Right kidney (tissue), 9 donors: ENCODE data around the gene FIBIN.
"Not testable (repeated sequence)": the region's sequence is repeated elsewhere in the genome, so short reads cannot be mapped to it uniquely, and the experiment has no call there.

Experiments
- DNase-seq: peaks from one replicate; pipeline ENCODE4 v3.0.0-alpha.2; 2016
- long read RNA-seq, 8 donors: transcript quantifications; one replicate each; lab custom pipeline, GENCODE V29; 2026

FIBIN gene
- long read RNA-seq, donor 1, transcript FIBIN-201 (1 exons, 1,938 nt) = major isoform, 16 of 16 reads
- long read RNA-seq, donor 1, partial matches to known transcripts = 0 of 16 reads
- long read RNA-seq, donor 1, other reads (novel, unspliced or antisense) = 0 of 16 reads
- long read RNA-seq, donor 2, transcript FIBIN-201 (1 exons, 1,938 nt) = major isoform, 10 of 10 reads
- long read RNA-seq, donor 2, partial matches to known transcripts = 0 of 10 reads
- long read RNA-seq, donor 2, other reads (novel, unspliced or antisense) = 0 of 10 reads
- long read RNA-seq, donor 3, transcript FIBIN-201 (1 exons, 1,938 nt) = major isoform, 11 of 11 reads
- long read RNA-seq, donor 3, partial matches to known transcripts = 0 of 11 reads
- long read RNA-seq, donor 3, other reads (novel, unspliced or antisense) = 0 of 11 reads
- long read RNA-seq, donor 4, transcript FIBIN-201 (1 exons, 1,938 nt) = major isoform, 9 of 9 reads
- long read RNA-seq, donor 4, partial matches to known transcripts = 0 of 9 reads
- long read RNA-seq, donor 4, other reads (novel, unspliced or antisense) = 0 of 9 reads
- long read RNA-seq, donor 5, transcript FIBIN-201 (1 exons, 1,938 nt) = major isoform, 8 of 8 reads
- long read RNA-seq, donor 5, partial matches to known transcripts = 0 of 8 reads
- long read RNA-seq, donor 5, other reads (novel, unspliced or antisense) = 0 of 8 reads
- long read RNA-seq, donor 6, transcript FIBIN-201 (1 exons, 1,938 nt) = major isoform, 13 of 13 reads
- long read RNA-seq, donor 6, partial matches to known transcripts = 0 of 13 reads
- long read RNA-seq, donor 6, other reads (novel, unspliced or antisense) = 0 of 13 reads
- long read RNA-seq, donor 7, transcript FIBIN-201 (1 exons, 1,938 nt) = major isoform, 21 of 21 reads
- long read RNA-seq, donor 7, partial matches to known transcripts = 0 of 21 reads
- long read RNA-seq, donor 7, other reads (novel, unspliced or antisense) = 0 of 21 reads
- long read RNA-seq, donor 8, transcript FIBIN-201 (1 exons, 1,938 nt) = major isoform, 13 of 13 reads
- long read RNA-seq, donor 8, partial matches to known transcripts = 0 of 13 reads
- long read RNA-seq, donor 8, other reads (novel, unspliced or antisense) = 0 of 13 reads

- peak; percentile 76 for DNase-seq
These were observed at the start of gene FIBIN for GRCh38 chr11:26993965-26994457. Gene FIBIN, plus strand, starts transcription at chr11:26994112. Its CDS starts 415 bp downstream, at chr11:26994527.

- no peak for DNase-seq
These were observed 48.8 kb upstream of the FIBIN start for GRCh38 chr11:26944866-26945664.

GRCh38 chr11:26946257-26946716, 47.6 kb upstream of the FIBIN start:
- DNase-seq = no peak

GRCh38 chr11:26947379-26947844, 46.5 kb upstream of the FIBIN start:
- no peak for DNase-seq

GRCh38 chr11:26947904-26948639, 45.8 kb upstream of the FIBIN start:
- DNase-seq = no peak

GRCh38 chr11:26948881-26949280, 45.0 kb upstream of the FIBIN start:
- no peak for DNase-seq

- no peak for DNase-seq
These were observed 44.1 kb upstream of the FIBIN start for GRCh38 chr11:26949846-26950245.

- DNase-seq = no peak
These were observed 43.6 kb upstream of the FIBIN start for GRCh38 chr11:26950260-26950719.

GRCh38 chr11:26951809-26952515, 42.0 kb upstream of the FIBIN start:
- no peak for DNase-seq

GRCh38 chr11:26953770-26954392, 40.0 kb upstream of the FIBIN start:
- DNase-seq = no peak

GRCh38 chr11:26958005-26958701, 35.8 kb upstream of the FIBIN start:
- no peak for DNase-seq

- DNase-seq = no peak
These were observed 35.2 kb upstream of the FIBIN start for GRCh38 chr11:26958702-26959049.

GRCh38 chr11:26960281-26960680, 33.6 kb upstream of the FIBIN start:
- DNase-seq = no peak

GRCh38 chr11:26963764-26964163, 30.1 kb upstream of the FIBIN start:
- DNase-seq = no peak

GRCh38 chr11:26964339-26964738, 29.6 kb upstream of the FIBIN start:
- peak; percentile 5 for DNase-seq

GRCh38 chr11:26964847-26965485, 28.9 kb upstream of the FIBIN start:
- DNase-seq = not testable (repeated sequence)

- no peak for DNase-seq
These were observed 22.0 kb upstream of the FIBIN start for GRCh38 chr11:26971961-26972360.

GRCh38 chr11:26974069-26974783, 19.7 kb upstream of the FIBIN start:
- DNase-seq = no peak
